DOHH2 (cell line): ENCODE results near the gene GPAM.

Experiments used
- EZH2phosphoT487 ChIP-seq: fragments of 200-600 bp; sonication (generic); IDR thresholded peaks from 2 replicates; pipeline ENCODE4 v1.6.1; 2017; ENCODE audit warnings: borderline replicate concordance, mild to moderate bottlenecking, antibody characterized with exemption, low read length, moderate library complexity, mixed read lengths
- TF ChIP-seq, protein P1 (sequence below): fragments of 200-600 bp; sonication (generic); IDR thresholded peaks from one replicate; pipeline ENCODE4 v1.5.1; 2014; ENCODE audit warnings: antibody characterized with exemption, mild to moderate bottlenecking, low read depth, low read length; ENCODE audit not compliant: poor library complexity, severe bottlenecking

DNA sequence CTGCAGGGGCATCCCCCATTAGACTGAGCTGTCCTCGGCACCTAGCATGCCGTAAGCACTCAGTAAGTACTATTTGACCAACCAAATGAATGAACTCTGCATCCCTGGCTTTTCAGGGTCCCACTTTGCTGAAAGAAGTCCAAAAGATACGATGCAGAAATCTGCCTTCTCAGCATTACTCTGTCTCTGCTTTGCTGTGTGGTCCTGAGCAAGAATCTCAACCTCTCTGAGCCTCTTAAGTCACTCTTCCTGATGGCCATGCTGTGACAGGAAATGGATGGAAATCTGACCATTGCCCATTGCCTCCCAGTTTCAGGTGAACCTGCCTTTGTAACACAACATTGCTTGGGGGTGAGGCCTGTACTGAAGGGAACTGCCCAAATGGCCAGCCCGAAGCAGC, 48.0 kb downstream of the GPAM start:
- TF ChIP-seq, protein P1, sequence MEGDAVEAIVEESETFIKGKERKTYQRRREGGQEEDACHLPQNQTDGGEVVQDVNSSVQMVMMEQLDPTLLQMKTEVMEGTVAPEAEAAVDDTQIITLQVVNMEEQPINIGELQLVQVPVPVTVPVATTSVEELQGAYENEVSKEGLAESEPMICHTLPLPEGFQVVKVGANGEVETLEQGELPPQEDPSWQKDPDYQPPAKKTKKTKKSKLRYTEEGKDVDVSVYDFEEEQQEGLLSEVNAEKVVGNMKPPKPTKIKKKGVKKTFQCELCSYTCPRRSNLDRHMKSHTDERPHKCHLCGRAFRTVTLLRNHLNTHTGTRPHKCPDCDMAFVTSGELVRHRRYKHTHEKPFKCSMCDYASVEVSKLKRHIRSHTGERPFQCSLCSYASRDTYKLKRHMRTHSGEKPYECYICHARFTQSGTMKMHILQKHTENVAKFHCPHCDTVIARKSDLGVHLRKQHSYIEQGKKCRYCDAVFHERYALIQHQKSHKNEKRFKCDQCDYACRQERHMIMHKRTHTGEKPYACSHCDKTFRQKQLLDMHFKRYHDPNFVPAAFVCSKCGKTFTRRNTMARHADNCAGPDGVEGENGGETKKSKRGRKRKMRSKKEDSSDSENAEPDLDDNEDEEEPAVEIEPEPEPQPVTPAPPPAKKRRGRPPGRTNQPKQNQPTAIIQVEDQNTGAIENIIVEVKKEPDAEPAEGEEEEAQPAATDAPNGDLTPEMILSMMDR: no peak
- no peak for TF ChIP-seq EZH2phosphoT487
